Peyer's patch (tissue), 4 donors: ENCODE data around the gene KCNJ6.
"Not testable (repeated sequence)": the region's sequence is repeated elsewhere in the genome, so short reads cannot be mapped to it uniquely, and the experiment has no call there.

ENCODE experiments used
- CTCF ChIP-seq, 6 experiments: fragments of 450-650 bp in 4 of 6; fragments of 200-600 bp in 2 of 6; sonication (generic) in 1 of 6; IDR thresholded peaks; one replicate each; pipeline ENCODE4 v1.5.1; 2017 to 2019; ENCODE audit warnings: antibody characterized with exemption in 6 of 6, mild to moderate bottlenecking in 3 of 6, moderate library complexity in 1 of 6
- POLR2A ChIP-seq, 2 donors: fragments of 450-650 bp; IDR thresholded peaks; one replicate each; pipeline ENCODE4 v1.5.1; 2017; ENCODE audit warnings: antibody characterized with exemption in 2 of 2, mild to moderate bottlenecking in 2 of 2, moderate library complexity in 2 of 2

- TF ChIP-seq POLR2A, CTCF (IDR thresholded peaks at IDR 0.05): not testable (repeated sequence)
These were observed 254.0 kb downstream of the KCNJ6 start for GRCh38 chr21:37662227-37662626.
